Activated naive CD4-positive, alpha-beta T cell treated with anti-CD3 and anti-CD28 coated beads, Interleukin-2, amount 50 U/mL, for 16 hours (primary cell): ENCODE data around the gene GPR31.

ENCODE experiments used
- DNase-seq: peaks from one replicate; pipeline ENCODE4 v3.0.0-alpha.2; 2020

Gene GPR31

GRCh38 chr6:167116109-167116837 is 41.5 kb downstream of the GPR31 start:
- no peak for DNase-seq

- no peak for DNase-seq
Measured at GRCh38 chr6:167115054-167115453, 42.7 kb downstream of the GPR31 start.

GRCh38 chr6:167113935-167114910 is 43.6 kb downstream of the GPR31 start:
- DNase-seq: no peak

- DNase-seq: no peak
Measured at GRCh38 chr6:167113047-167113754, 44.6 kb downstream of the GPR31 start.

GRCh38 chr6:167112421-167112820 is 45.4 kb downstream of the GPR31 start:
- DNase-seq: no peak

- no peak for DNase-seq
Measured at GRCh38 chr6:167111597-167111996, 46.2 kb downstream of the GPR31 start.

- DNase-seq: no peak
Measured at GRCh38 chr6:167109651-167110050, 48.1 kb downstream of the GPR31 start.

GRCh38 chr6:167108278-167108677 is 49.5 kb downstream of the GPR31 start:
- DNase-seq: no peak

- DNase-seq: no peak
Measured at GRCh38 chr6:167107787-167108186, 50.0 kb downstream of the GPR31 start.

GRCh38 chr6:167106406-167106805 is 51.4 kb downstream of the GPR31 start:
- DNase-seq: no peak
